Measurements from ENCODE around the gene GBGT1. TPM values are rescaled to one million over a fixed set of nuclear protein-coding genes. Genes with fewer than 3 reads are reported as not detected.

Gene GBGT1
- polyA plus RNA-seq, 1 of the 3 experiments (the other 2 are of a cell fraction), result 0.51 TPM

DNA sequence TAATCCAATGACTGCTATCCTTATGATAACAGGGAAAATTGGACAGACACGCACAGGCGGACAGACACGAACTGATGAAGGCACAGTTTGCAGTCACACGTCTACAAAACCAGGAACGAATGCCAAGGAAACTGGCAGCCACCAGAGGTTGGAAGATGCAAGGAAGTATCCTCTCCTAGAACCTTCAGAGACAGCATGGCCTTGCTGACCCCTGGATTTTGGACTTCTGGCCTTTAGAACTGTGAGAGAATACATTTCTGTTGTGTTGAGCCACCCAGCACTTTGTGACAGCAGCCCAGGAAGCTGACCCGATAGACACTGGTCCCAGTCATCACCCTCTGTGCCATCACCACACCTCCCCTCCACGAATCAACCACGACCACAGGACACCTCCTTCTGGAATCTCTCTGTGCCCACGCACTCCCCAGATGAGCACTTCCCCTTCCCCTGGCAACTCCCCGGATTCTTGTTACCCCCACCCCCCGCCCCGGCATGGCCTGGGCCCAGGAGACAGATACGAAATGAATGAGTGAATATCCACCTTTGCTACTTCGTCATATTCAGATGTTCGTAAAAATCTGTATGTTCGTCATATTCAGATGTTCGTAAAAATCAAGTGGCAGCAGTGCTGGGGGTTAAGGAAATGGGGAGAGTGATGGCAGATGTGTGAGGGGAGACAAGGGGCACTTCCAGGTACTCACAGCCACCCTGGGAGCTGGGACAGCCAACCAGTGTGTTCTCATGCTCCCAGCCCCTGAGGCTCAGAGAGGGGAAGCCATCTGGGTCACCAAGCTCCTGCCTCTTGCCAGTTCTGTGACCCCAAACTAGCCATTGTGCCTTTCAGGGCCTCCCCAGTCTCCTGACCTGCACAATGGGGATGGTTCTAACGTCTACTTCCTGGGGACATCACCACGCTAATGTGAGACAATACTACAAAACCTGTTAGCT, 18.5 kb downstream of the GBGT1 start:
- no peak overlapping the region for H2AFZ ChIP-seq (ENCODE audit: low read depth)
- peaks cover 62% of the 10 kb centered on the region for H4K20me1 ChIP-seq (ENCODE audit: insufficient read depth)
- CTCF ChIA-PET, result interaction anchor here (0.7 to 11.6 kb wide), 28 partner anchors 10 to 208 kb away, joined by 3 to 810 read pairs (median 6); partner anchors contain the start of genes CEL, GFI1B, GTF3C5 and RALGDS
- no peak for DNase-seq
- no peak overlapping the region for H3K9ac ChIP-seq
- no peak for TF ChIP-seq GATA2 (CRISPR knock-in tag; IDR thresholded peaks at IDR 0.05)
- no peak for TF ChIP-seq MEF2A (IDR thresholded peaks at IDR 0.05; ENCODE audit: borderline replicate concordance, low read depth)
- TF ChIP-seq, protein P1, sequence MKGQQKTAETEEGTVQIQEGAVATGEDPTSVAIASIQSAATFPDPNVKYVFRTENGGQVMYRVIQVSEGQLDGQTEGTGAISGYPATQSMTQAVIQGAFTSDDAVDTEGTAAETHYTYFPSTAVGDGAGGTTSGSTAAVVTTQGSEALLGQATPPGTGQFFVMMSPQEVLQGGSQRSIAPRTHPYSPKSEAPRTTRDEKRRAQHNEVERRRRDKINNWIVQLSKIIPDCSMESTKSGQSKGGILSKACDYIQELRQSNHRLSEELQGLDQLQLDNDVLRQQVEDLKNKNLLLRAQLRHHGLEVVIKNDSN (IDR thresholded peaks at IDR 0.05; ENCODE audit: borderline replicate concordance, low read depth), result no peak
- TF ChIP-seq, protein P2, sequence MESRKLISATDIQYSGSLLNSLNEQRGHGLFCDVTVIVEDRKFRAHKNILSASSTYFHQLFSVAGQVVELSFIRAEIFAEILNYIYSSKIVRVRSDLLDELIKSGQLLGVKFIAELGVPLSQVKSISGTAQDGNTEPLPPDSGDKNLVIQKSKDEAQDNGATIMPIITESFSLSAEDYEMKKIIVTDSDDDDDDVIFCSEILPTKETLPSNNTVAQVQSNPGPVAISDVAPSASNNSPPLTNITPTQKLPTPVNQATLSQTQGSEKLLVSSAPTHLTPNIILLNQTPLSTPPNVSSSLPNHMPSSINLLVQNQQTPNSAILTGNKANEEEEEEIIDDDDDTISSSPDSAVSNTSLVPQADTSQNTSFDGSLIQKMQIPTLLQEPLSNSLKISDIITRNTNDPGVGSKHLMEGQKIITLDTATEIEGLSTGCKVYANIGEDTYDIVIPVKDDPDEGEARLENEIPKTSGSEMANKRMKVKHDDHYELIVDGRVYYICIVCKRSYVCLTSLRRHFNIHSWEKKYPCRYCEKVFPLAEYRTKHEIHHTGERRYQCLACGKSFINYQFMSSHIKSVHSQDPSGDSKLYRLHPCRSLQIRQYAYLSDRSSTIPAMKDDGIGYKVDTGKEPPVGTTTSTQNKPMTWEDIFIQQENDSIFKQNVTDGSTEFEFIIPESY (IDR thresholded peaks at IDR 0.05; ENCODE audit: borderline replicate concordance, low read depth), result no peak
- TF ChIP-seq, protein P3, sequence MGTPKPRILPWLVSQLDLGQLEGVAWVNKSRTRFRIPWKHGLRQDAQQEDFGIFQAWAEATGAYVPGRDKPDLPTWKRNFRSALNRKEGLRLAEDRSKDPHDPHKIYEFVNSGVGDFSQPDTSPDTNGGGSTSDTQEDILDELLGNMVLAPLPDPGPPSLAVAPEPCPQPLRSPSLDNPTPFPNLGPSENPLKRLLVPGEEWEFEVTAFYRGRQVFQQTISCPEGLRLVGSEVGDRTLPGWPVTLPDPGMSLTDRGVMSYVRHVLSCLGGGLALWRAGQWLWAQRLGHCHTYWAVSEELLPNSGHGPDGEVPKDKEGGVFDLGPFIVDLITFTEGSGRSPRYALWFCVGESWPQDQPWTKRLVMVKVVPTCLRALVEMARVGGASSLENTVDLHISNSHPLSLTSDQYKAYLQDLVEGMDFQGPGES (IDR thresholded peaks at IDR 0.05; ENCODE audit: low read depth, low read length), result no peak
- no peak for TF ChIP-seq NRF1 (IDR thresholded peaks at IDR 0.05; ENCODE audit: low read depth, low read length)
- TF ChIP-seq RAD21 (IDR thresholded peaks at IDR 0.05; ENCODE audit: low read length), result no peak
- TF ChIP-seq, protein P4, sequence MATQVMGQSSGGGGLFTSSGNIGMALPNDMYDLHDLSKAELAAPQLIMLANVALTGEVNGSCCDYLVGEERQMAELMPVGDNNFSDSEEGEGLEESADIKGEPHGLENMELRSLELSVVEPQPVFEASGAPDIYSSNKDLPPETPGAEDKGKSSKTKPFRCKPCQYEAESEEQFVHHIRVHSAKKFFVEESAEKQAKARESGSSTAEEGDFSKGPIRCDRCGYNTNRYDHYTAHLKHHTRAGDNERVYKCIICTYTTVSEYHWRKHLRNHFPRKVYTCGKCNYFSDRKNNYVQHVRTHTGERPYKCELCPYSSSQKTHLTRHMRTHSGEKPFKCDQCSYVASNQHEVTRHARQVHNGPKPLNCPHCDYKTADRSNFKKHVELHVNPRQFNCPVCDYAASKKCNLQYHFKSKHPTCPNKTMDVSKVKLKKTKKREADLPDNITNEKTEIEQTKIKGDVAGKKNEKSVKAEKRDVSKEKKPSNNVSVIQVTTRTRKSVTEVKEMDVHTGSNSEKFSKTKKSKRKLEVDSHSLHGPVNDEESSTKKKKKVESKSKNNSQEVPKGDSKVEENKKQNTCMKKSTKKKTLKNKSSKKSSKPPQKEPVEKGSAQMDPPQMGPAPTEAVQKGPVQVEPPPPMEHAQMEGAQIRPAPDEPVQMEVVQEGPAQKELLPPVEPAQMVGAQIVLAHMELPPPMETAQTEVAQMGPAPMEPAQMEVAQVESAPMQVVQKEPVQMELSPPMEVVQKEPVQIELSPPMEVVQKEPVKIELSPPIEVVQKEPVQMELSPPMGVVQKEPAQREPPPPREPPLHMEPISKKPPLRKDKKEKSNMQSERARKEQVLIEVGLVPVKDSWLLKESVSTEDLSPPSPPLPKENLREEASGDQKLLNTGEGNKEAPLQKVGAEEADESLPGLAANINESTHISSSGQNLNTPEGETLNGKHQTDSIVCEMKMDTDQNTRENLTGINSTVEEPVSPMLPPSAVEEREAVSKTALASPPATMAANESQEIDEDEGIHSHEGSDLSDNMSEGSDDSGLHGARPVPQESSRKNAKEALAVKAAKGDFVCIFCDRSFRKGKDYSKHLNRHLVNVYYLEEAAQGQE (IDR thresholded peaks at IDR 0.05; ENCODE audit: low read depth, low read length), result no peak
- no peak for TF ChIP-seq FOSL2 (IDR thresholded peaks at IDR 0.05; ENCODE audit: borderline replicate concordance, low read depth)
- TF ChIP-seq EZH2phosphoT487 (IDR thresholded peaks at IDR 0.05; ENCODE audit: borderline replicate concordance, low read depth), result no peak
- TF ChIP-seq POLR2AphosphoS5 (IDR thresholded peaks at IDR 0.05; ENCODE audit: low read depth, low read length), result no peak
- no peak for TF ChIP-seq JUND (IDR thresholded peaks at IDR 0.05)
- no peak for TF ChIP-seq GABPA (IDR thresholded peaks at IDR 0.05; ENCODE audit: low read depth)
- TF ChIP-seq, protein P5, sequence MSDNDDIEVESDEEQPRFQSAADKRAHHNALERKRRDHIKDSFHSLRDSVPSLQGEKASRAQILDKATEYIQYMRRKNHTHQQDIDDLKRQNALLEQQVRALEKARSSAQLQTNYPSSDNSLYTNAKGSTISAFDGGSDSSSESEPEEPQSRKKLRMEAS (IDR thresholded peaks at IDR 0.05; ENCODE audit: low read depth), result no peak
- TF ChIP-seq, protein P6, sequence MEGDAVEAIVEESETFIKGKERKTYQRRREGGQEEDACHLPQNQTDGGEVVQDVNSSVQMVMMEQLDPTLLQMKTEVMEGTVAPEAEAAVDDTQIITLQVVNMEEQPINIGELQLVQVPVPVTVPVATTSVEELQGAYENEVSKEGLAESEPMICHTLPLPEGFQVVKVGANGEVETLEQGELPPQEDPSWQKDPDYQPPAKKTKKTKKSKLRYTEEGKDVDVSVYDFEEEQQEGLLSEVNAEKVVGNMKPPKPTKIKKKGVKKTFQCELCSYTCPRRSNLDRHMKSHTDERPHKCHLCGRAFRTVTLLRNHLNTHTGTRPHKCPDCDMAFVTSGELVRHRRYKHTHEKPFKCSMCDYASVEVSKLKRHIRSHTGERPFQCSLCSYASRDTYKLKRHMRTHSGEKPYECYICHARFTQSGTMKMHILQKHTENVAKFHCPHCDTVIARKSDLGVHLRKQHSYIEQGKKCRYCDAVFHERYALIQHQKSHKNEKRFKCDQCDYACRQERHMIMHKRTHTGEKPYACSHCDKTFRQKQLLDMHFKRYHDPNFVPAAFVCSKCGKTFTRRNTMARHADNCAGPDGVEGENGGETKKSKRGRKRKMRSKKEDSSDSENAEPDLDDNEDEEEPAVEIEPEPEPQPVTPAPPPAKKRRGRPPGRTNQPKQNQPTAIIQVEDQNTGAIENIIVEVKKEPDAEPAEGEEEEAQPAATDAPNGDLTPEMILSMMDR (IDR thresholded peaks at IDR 0.05), result no peak
- no peak overlapping the region for H3K4me3 ChIP-seq (ENCODE audit: low read depth in 2 of 2, low read length in 1 of 2)
- peak overlapping the region; percentile 72; the same call in 1 of the 2 replicates for H3K4me2 ChIP-seq
- POLR2A ChIA-PET, result interaction anchor here (1.0 to 3.0 kb wide), 6 partner anchors 12 to 114 kb away, joined by 3 to 21 read pairs (median 6); partner anchors contain the start of gene GTF3C5
- H3K79me2 ChIP-seq (ENCODE audit: insufficient read depth), result peaks cover 41% of the 10 kb centered on the region; the same call in 1 of the 2 replicates
- peaks cover 0 to 2% of the 10 kb centered on the region in 2 experiments for H3K36me3 ChIP-seq (replicated peaks in 1 of 2; ENCODE audit: control insufficient read depth in 1 of 2, insufficient read depth in 2 of 2, low read length in 1 of 2)
- H3K27ac ChIP-seq (ENCODE audit: low read depth in 2 of 2, low read length in 1 of 2), result no peak overlapping the region
- peaks cover 9% of the 10 kb centered on the region for H3F3A ChIP-seq (replicated peaks; ENCODE audit: insufficient read depth)
- WGBS (ENCODE audit: low lambda C conversion rate), result 87% methylated on average over 19 of the region's 19 CpGs
- no peaks in the 10 kb centered on the region for H3K9me2 ChIP-seq
- H3K9me3 ChIP-seq, result no peaks in the 10 kb centered on the region
- H3K27me3 ChIP-seq (ENCODE audit: insufficient read depth), result no peaks in the 10 kb centered on the region
- peaks cover 0 to 62% of the 10 kb centered on the region in 2 experiments; a peak in 3 of 4 replicates for H3K4me1 ChIP-seq (ENCODE audit: control insufficient read depth in 1 of 2, insufficient read depth in 2 of 2, low read depth in 1 of 2, low read length in 1 of 2)
